ENCODE measurements around the gene CCDC92.
"Not testable (repeated sequence)": the region's sequence is repeated elsewhere in the genome, so short reads cannot be mapped to it uniquely, and the experiment has no call there.

CCDC92 gene

DNA sequence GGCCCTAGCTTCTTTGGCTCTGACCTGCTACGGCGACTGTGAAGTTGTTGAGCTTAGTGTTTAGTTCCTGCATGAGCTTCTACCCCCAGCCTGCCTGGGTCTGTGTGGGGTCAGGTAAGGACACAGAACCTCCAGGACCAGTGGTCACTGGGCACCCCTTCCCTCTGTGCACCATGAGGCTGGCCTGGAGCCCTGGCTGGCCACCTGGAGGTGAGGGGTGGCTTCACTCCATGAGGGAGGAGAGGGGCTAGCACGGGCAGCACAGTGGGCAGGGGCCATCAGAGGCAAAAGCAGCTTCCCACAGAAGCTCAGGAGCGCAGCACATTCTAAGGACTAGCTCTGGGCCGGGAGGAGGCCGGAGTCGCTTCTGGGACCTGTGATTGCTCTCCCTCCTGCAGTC lies 36.7 kb downstream of the CCDC92 start:
- no peak for DNase-seq

DNA sequence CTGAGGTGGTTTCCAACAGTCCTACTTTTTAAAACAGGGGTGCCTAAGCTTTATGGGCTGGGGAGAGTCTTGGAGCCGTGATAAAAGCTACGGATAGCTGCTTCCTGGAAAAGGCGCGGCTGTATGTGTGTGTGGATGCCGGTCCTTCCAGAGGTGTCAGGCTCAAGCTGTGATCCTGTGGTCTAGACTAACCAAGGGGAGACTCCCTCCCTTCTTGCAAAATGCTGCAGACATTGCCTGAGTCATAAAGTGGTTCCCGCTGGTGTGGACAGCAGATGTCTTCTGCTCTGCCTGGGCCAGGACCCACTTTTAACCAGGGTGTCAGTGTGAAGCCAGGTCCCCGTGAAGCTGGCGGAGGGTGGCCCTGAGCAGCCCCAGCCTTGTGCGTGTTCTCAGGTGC lies 37.8 kb downstream of the CCDC92 start:
- no peak for DNase-seq

DNA sequence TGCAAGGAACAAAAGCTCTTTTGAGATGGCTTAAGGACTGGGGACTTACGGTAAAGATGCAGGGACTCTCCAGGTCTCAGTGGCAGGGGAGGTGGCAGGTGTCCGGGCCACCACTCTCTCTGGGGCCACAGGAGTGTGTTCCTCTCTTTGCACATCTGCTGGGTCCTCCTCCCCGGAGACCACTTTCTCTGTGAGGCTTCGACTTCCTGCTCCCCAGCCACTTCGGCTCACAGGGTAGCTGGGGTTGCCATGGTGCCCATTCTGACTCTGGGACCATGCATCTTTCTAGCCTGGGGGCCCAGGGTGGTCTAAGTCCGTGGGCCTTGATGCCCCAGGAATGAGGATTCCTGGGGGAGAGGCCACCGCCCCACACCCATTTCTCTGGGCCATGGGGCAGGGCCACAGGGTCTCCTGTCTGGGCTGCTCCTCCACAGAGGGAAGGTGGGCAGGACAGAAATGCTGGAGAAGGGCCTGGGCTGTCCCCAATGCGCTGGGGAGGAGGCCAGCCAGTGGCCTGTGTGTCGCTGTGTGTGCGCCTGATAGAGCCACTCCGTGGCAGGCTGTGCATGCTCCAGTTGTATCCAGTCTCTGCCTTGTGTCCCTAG lies 38.5 kb downstream of the CCDC92 start:
- no peak for DNase-seq

- no peak for DNase-seq
These were observed 39.4 kb downstream of the CCDC92 start for GRCh38 chr12:123933214-123933613.

- DNase-seq, result no peak
These were observed 40.8 kb downstream of the CCDC92 start for GRCh38 chr12:123931686-123932321.

DNA sequence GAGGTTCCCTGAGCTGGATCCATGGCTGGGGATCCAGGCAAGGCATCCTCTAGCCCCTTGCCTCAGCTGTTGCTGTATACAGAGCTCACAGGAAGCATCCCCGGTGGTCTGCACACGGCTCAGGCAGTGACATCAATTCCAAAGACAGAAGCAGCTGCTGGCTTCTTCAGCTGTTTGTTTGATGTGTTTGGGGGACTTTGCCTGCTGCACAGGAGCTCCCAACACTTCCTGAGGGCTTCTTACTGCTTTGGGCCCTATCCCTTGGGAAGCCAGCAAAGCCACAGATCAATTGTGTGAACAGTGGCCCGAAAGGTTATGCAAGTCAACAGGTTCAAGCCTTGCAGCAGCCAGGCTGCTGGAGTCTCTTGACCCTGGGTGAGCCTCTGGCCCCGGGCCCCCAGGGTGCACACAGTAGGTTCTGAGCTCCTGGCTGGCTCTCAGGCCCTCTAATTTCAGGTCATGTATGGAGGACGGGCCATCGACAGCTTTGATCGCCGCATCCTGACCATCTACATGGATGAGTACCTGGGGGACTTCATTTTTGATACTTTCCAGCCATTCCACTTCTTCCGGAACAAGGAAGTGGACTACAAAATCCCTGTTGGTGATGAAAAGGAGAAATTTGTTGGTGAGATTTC lies 42.6 kb downstream of the CCDC92 start:
- no peak for DNase-seq

DNA sequence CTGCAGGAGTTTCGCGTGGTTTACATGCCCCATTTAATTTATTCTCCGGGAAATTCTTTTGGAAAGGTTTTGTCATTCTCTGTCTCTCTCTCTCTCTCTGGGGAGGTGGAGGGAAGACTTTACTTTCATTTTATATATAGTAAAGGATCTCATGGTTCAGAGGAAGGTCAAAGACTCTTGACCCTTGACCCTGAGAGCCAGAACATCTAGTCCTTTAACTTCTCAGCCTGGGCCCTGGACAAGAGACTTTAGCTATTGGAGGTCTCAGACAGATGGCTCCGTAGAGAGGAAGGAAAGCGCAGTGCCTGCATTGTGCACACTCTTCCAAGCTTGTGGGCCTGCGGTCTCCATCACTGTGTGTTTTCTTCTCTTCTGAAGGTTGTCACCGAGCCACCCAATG lies 43.7 kb downstream of the CCDC92 start:
- DNase-seq, result no peak

- peak; percentile 16 to 57 for DNase-seq
These were observed 44.3 kb downstream of the CCDC92 start for GRCh38 chr12:123928274-123928865.

GRCh38 chr12:123924539-123924938 lies 48.1 kb downstream of the CCDC92 start:
- no peak for DNase-seq

GRCh38 chr12:123923927-123924326 lies 48.7 kb downstream of the CCDC92 start:
- DNase-seq, result no peak

DNA sequence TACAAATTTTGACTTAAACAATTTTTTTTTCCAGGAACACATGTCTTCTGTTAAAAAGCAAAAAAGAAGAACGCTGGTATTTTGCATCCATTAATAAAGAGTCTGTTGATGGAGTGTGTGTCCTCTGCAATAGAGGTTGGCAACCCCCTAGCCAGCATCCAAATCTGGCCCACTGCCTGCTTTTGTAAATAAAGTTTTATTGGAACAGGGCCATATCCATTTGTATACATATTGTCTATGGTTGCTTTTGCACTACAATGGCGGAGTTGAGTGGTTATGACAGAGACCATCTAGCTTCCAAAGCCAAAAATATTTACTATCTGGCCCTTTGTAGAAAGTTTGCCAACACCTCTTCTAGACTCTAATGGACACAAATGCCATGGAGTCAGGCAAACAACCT lies 49.6 kb downstream of the CCDC92 start:
- no peak for DNase-seq

DNA sequence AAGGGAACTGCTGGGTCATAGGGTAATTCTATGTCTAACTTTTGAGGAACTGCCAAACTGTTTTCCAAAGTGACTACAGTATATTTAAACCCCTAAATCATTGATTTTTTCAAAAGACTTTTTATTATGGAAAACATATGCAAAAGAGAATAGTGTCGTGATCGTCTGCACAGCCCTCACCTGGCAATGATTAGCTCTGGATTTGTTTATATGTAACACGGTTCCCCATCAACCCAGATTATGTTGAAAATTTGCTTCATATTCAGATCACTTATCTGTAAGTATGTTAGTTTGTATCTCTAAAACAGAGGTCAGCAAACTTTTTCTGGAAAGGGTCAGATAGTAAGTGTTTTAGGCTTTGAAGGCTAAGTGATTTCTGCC lies 52.7 kb downstream of the CCDC92 start:
- no peak for DNase-seq

- DNase-seq, result no peak
These were observed 55.2 kb downstream of the CCDC92 start for GRCh38 chr12:123917337-123917850.

- DNase-seq, result no peak
These were observed 55.9 kb downstream of the CCDC92 start for GRCh38 chr12:123916729-123917128.

DNA sequence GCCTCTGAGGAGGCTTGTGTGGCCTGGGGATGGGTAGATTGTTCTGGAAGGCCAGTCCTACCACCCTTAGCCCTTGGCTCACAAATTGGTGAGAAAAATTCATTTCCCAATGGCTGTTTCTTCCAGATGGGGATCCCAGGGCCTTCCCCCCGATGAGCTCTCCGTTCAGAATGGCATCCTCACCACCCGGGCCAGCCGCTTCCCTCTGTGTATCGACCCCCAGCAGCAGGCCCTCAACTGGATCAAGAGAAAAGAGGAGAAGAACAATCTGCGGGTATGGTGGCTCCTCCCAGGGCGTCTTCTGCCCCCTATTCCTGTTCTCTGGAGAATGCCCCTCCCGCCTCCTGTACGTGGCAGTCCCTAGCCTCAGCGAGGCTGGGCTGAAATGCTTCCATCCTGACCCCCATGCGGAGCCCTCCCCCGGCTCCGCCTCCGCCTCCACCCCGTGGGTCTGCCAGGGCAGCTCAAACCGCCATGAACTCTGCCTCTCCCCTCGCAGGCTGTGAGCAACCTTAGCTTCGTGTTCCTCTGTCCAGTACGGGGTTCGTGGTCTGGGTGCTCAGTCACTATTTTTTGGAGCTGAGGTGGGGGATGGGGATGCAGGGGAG lies 57.8 kb downstream of the CCDC92 start:
- DNase-seq, result no peak

- no peak for DNase-seq
These were observed 59.9 kb downstream of the CCDC92 start for GRCh38 chr12:123912415-123913380.

GRCh38 chr12:123911672-123912409 lies 60.8 kb downstream of the CCDC92 start:
- DNase-seq, result not testable (repeated sequence)

GRCh38 chr12:123910761-123911193 lies 61.9 kb downstream of the CCDC92 start:
- no peak for DNase-seq

GRCh38 chr12:123910057-123910456 lies 62.6 kb downstream of the CCDC92 start:
- DNase-seq, result no peak

DNA sequence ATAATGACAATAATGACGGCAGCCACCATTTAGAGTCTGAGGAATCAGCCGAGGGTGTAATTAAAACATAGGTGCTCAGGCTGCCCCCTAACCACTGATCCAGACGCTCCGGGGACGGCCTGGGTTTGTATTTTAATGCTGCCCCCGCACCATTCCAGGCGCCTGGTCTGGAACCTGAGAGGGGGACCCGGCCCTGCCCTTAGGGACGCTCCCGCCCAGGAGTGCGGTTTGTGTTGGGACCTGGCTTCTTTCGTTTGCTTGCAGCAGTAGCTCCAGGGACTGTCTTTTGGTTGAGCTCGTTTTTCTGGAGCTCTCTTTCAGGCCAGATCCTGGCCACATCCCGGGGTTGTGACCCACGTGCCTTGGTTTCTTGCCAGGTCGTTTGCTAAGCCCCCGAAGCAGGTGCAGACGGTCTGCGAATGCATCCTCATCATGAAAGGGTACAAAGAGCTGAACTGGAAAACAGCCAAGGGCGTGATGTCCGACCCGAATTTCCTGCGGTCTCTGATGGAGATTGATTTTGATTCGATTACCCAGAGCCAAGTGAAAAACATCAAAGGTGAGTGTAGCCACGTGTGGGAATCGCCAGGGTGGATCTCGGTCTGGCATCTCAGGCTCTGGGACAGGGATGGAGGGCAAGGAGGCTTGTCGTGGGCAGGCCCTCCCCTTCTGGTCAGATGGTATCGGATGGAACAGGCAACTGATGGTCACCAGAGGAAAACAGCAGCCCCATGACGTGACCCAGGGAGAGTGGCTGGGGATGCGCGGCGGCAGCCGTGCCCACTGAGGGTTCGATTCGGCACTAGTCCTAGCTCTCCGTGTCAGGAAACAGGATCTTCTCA lies 63.5 kb downstream of the CCDC92 start:
- no peak for DNase-seq
